Lower leg skin (tissue), 4 donors: ENCODE measurements around the gene ADIPOR1. TPM values are rescaled to one million over a fixed set of nuclear protein-coding genes. Genes with fewer than 3 reads are reported as not detected.

Source experiments
- DNase-seq, 2 donors: peaks; one replicate each; pipeline ENCODE4 v3.0.0-alpha.2; 2019; ENCODE audit warnings: low spot score in 2 of 2
- H3K4me3 ChIP-seq: fragments of 200-600 bp; sonication (generic); 2 replicates; pipeline ENCODE4 v1.5.1; 2017; ENCODE audit warnings: mild to moderate bottlenecking, low read depth; ENCODE audit not compliant: poor library complexity, severe bottlenecking
- CTCF ChIP-seq, 3 donors: fragments of 450-650 bp; IDR thresholded peaks; one replicate each; pipeline ENCODE4 v1.5.1; 2016; ENCODE audit warnings: antibody characterized with exemption in 3 of 3, mild to moderate bottlenecking in 3 of 3, moderate library complexity in 2 of 3
- POLR2A ChIP-seq, 2 donors: fragments of 450-650 bp; IDR thresholded peaks; one replicate each; pipeline ENCODE4 v1.6.1; 2016 to 2017; ENCODE audit warnings: antibody characterized with exemption in 2 of 2, mild to moderate bottlenecking in 1 of 2, moderate library complexity in 1 of 2
- WGBS, 2 donors: methylation state at CpG; one replicate each; pipeline ENCODE4 v1.1.5; 2018; 5-methylcytosine and 5-hydroxymethylcytosine counted together
- intact Hi-C: fragments of 100-400 bp; cut with DNase I; formaldehyde crosslinking; loops from one replicate; pipeline ENCODE4 v1.15.0; 2023; ENCODE audit warnings: low total_unique reads
- total RNA-seq, 4 donors: library from RNA; depleted of rRNA; stranded (reverse); fragments of >200 nt; gene quantifications; one replicate each; pipeline ENCODE4 v1.1.0, GENCODE V29; 2016

Gene ADIPOR1
- total RNA-seq, 4 donors from 2014 or later: 173 to 189 (median 176) TPM

DNA sequence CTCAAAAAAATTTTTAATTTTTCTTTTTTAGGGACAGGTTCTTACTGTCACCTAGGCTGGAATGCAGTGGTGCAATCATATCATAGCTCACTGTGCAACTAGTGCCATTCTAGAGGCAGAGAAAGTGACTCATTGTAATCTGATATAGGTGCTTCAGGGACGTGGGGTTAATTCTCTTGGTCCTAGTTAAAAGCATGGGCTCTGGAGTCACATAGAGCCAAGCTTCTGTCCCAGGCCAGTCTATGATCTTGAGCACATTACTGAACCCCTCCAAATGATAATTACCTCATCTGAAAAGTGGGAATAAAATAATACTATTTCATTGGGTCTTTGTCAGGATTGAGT, 1.1 kb upstream of the ADIPOR1 start:
- TF ChIP-seq POLR2A (IDR thresholded peaks at IDR 0.05): no peak
- no peak for TF ChIP-seq CTCF (IDR thresholded peaks at IDR 0.05)
- H3K4me3 ChIP-seq: no peak overlapping the region
- 36 to 55% methylated on average over 1 of the region's 1 CpG for WGBS, 2 donors
- intact Hi-C loops: no loop called here
- no peak for DNase-seq

GRCh38 chr1:202958544-202959275, 598 bp upstream of the ADIPOR1 start:
- WGBS, 2 donors: 7% methylated on average over 10 of the region's 10 CpGs
- TF ChIP-seq POLR2A (IDR thresholded peaks at IDR 0.05) (no peak), CTCF (IDR thresholded peaks at IDR 0.05) (no peak)
- intact Hi-C loops: no loop called here
- H3K4me3 ChIP-seq: no peak overlapping the region
- no peak for DNase-seq

DNA sequence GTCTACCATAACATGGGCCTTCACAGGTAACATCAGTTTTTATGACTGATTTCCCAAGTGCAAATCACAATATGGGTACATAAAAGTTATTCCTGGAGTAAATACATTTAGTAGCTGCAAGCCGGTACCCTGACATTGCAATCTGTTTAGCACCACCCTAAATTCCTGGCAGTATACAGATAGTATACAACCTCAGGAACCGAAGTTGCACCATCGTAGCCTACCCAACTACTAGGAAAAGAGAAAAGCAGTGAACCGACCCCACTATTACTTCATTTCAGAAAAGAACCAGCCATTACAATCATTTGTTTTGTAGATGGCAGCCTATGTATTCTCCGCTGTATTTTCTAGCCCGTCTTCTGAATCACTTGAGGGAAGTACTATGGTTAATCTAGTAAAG, 1.1 kb downstream of the ADIPOR1 start:
- 48 to 54% methylated on average over 6 of the region's 6 CpGs for WGBS, 2 donors

GRCh38 chr1:202954057-202954745, 3.9 kb downstream of the ADIPOR1 start:
- intact Hi-C loops: no loop called here
- 27 to 41% methylated on average over 6 of the region's 6 CpGs for WGBS, 2 donors
- DNase-seq: no peak
- no peak overlapping the region for H3K4me3 ChIP-seq
- no peak for TF ChIP-seq CTCF (IDR thresholded peaks at IDR 0.05)
- no peak for TF ChIP-seq POLR2A (IDR thresholded peaks at IDR 0.05)

More for the DNA sequence above, 1.1 kb downstream of the ADIPOR1 start:
- intact Hi-C loops: no loop called here
- TF ChIP-seq POLR2A (IDR thresholded peaks at IDR 0.05) (no peak), CTCF (IDR thresholded peaks at IDR 0.05) (no peak)
- H3K4me3 ChIP-seq: peak overlapping the region; percentile 81
- DNase-seq: no peak

DNA sequence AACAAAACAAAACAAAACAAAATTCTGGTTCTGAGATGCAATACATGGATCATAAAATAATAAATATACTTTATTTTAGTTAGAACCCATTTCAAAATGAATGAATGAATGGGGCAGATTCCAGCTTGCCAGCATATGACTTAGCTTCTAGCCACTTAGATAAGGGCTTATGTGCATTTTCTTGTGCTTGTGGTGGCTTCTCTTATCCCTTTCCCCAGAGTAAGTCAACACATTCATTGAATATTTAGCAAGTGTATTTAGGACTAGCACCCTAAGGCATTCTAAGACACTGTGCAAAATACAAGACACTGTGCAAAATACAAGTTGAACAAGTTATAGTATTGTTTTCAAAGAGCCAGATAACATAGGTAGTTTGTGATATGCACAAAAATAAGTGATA, 4.7 kb downstream of the ADIPOR1 start:
- DNase-seq: no peak
- no peak overlapping the region for H3K4me3 ChIP-seq
- intact Hi-C loops: no loop called here
- TF ChIP-seq CTCF (IDR thresholded peaks at IDR 0.05): no peak
- TF ChIP-seq POLR2A (IDR thresholded peaks at IDR 0.05): no peak
